NK-92 treated with Interleukin-12 subunit alpha and Interleukin-12 subunit beta, amount 100 ng/mL, for 24 hours (cell line): ENCODE results near the gene HSPB3.
"Not testable (repeated sequence)": the region's sequence is repeated elsewhere in the genome, so short reads cannot be mapped to it uniquely, and the experiment has no call there.

Experiments
- DNase-seq: peaks from one replicate; lab custom pipeline; 2025; lab: John Stamatoyannopoulos, UW

The HSPB3 gene, protein sequence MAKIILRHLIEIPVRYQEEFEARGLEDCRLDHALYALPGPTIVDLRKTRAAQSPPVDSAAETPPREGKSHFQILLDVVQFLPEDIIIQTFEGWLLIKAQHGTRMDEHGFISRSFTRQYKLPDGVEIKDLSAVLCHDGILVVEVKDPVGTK

GRCh38 chr5:54455413-54456157 lies at the start of gene HSPB3:
Gene HSPB3, plus strand, starts transcription at chr5:54455699. Its CDS starts 91 bp downstream, at chr5:54455790.
- no peak for DNase-seq

DNA sequence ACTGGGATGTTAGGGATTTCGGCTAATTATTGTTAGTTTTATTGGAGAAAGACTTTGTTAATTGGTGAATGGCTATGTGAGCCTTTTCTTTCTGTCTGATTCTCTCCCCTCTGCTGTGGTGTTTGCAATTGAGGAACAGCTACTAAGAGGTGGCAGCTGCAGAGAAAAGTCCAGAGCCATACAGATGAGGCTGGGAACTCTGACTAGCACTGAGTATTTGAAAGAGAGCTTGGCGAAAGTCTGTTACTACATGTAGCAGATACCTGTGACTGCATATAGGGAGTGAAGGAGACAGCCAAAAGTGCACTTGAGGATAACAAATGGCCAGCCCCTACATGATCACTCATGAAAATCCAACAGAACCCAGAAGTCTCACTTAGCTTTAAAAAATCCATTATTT lies 44.3 kb upstream of the HSPB3 start:
- DNase-seq: no peak

DNA sequence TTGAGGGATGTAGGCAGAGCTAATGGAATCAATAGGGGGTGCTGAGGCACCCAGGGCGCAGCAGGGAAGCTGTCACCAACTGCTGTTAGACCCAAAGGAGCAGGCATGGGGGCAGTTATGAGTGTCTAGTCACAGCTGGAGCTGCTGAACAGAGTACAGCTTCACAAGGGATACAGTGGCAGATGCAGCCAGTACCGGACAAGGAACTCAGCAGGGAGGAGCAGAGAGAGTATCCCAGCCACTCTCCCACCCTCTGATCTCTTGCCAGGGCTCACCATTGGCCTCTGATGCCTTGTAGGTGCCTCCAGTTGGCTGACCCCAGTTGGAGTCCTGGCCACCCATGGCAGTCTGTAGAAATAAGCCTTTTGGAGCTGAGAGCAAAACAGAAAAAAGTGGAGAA lies 42.6 kb upstream of the HSPB3 start:
- DNase-seq: no peak

GRCh38 chr5:54415147-54415546 lies 40.4 kb upstream of the HSPB3 start:
- no peak for DNase-seq

GRCh38 chr5:54415896-54416601 lies 39.5 kb upstream of the HSPB3 start:
- no peak for DNase-seq

GRCh38 chr5:54419573-54420423 lies 35.7 kb upstream of the HSPB3 start:
- not testable (repeated sequence) for DNase-seq

DNA sequence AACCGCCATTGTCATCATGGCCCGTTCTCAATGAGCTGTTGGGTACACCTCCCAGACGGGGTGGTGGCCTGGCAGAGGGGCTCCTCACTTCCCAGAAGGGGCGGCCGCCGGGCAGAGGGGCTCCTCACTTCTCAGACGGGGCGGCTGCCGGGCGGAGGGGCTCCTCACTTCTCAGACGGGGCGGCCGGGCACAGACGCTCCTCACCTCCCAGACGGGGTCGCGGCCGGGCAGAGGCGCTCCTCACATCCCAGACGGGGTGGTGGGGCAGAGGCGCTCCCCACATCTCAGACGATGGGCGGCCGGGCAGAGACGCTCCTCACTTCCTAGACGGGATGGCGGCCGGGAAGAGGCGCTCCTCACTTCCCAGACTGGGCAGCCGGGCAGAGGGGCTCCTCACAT lies 35.0 kb upstream of the HSPB3 start:
- DNase-seq: not testable (repeated sequence)

- no peak for DNase-seq
These were observed 33.5 kb upstream of the HSPB3 start for GRCh38 chr5:54421976-54422375.

DNA sequence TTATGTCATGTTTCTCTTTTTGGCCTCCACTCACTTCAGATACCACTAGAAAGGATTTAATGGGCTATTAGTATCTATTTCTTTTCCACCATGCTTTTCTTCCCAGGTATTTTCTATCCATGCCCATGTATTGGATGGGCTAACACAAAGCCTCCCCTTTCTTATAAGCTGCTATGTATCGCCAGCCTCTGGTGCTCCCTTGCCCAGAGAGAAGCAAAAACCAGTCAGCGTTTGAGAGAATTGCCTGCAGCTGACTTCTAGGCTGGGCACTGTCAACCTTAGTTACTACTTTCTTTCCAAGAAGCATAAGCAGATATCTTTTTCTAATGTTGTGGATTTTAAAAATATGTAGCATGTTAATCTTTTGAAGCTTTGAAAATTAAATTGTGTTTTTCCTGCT lies 30.2 kb upstream of the HSPB3 start:
- DNase-seq: no peak

DNA sequence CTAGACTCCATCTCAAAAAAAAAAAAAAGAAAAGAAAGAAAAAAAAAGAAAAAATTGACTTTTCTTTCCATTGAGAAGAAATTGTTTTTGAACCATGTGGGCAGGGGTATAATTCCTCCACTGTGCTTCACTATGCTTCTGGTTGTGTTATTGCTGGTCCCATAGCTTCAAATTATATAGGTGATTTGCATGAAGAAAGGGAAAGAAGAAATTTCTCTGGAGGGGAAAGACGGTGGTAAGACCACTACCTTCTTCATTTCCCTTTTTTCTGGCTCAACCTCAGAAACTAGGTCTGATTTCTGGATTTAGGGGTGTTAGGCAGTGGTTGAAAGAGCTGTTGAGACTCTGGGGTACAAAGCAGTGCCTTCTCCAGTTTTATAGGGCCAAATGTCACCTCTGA lies 29.3 kb upstream of the HSPB3 start:
- no peak for DNase-seq

- not testable (repeated sequence) for DNase-seq
These were observed 20.8 kb upstream of the HSPB3 start for GRCh38 chr5:54434650-54435049.

- DNase-seq: no peak
These were observed 16.7 kb upstream of the HSPB3 start for GRCh38 chr5:54438620-54439389.

DNA sequence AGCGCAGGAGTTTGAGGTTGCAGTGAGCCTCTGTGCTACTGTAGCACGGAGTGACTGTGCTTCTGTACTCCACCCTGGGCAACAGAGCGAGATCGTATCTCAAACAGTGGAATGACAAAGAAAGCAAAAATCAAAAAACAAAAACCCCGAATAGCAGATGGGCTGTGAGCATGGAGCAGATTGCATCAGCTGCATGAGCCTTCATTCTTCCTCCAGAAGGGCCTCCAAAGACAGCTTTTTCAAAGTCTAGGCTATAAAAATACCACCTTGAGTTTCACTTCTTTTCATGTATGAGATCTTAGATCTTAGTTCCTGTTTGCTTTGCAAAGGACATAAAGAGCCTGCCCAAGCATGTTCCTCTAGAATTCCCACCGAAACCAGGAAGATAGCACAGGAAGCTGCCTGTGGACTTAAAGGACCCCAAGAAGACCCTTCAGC lies 15.0 kb upstream of the HSPB3 start:
- no peak for DNase-seq

DNA sequence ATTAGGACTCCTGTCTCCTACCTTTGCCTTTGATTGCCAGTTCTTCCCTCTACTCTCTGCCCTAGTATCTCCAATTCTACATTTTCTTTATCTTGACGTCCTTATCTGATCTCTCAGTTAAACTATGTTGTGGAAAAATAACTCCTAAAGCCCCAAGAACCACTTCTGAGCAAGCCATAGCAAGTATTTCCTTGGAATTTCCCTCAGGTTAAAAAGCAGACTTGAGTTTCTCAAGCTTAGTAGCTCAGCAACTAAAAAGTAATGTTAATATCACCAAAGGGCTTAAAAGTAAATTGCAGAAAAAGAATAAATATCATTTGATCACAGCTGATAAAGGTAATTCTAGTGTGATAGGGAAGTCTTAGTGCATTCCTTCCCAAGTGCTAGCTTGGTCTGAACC lies 13.2 kb upstream of the HSPB3 start:
- no peak for DNase-seq

GRCh38 chr5:54443270-54443669 lies 12.2 kb upstream of the HSPB3 start:
- DNase-seq: no peak

- DNase-seq: no peak
These were observed 9.7 kb upstream of the HSPB3 start for GRCh38 chr5:54445691-54446378.

- DNase-seq: no peak
These were observed 9.1 kb upstream of the HSPB3 start for GRCh38 chr5:54446379-54446732.

GRCh38 chr5:54449923-54450322 lies 5.6 kb upstream of the HSPB3 start:
- DNase-seq: no peak

GRCh38 chr5:54450542-54450941 lies 5.0 kb upstream of the HSPB3 start:
- DNase-seq: no peak

DNA sequence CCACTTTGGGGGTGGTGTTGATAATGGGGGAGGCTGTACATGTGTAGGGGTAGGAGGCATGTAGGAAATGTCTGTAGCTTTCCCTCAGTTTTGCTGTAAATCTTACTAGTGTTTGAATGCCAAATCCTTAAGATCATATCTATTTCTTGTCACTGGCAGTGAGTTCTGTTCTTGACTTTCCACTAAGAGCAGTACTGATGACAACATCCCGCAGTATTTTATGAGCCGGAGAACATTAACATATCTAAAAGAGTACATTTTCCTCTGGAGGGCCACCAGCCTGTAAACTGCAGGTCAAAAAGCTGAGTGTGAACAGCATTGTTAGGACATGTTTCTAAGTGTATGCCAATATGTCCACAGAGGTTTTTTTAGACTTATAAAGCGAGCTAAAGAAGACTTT lies 2.5 kb upstream of the HSPB3 start:
- no peak for DNase-seq

- DNase-seq: no peak
These were observed 897 bp upstream of the HSPB3 start for GRCh38 chr5:54454602-54455001.
